Effector CD8-positive, alpha-beta T cell (primary cell): ENCODE data around the gene ANG.

Source experiments
- DNase-seq: peaks from one replicate; lab custom pipeline; 2025; lab: John Stamatoyannopoulos, UW

ANG gene

GRCh38 chr14:20675669-20676068 lies 12.9 kb upstream of the ANG start:
- no peak for DNase-seq

GRCh38 chr14:20676072-20676471 lies 12.5 kb upstream of the ANG start:
- no peak for DNase-seq

DNA sequence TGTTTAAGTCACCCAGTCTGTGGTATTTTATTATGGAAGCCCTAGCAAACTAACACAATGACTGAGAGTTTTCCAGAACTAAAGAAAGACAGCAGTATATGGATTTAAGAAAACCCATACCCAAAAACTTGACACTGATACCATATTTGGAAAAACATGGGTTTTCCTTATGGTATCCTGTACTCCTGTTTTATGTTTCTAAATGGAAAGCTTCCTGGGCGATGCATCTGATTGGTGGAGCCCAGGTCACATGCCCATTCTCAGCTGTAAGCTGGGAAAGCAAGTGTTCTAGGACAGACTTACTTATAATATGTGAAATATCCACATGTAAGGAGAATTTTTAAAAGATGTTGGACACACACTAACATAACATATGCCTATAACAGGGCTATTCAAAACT lies 8.7 kb upstream of the ANG start:
- DNase-seq: peak; percentile 17

GRCh38 chr14:20680363-20680762 lies 8.2 kb upstream of the ANG start:
- DNase-seq: no peak

DNA sequence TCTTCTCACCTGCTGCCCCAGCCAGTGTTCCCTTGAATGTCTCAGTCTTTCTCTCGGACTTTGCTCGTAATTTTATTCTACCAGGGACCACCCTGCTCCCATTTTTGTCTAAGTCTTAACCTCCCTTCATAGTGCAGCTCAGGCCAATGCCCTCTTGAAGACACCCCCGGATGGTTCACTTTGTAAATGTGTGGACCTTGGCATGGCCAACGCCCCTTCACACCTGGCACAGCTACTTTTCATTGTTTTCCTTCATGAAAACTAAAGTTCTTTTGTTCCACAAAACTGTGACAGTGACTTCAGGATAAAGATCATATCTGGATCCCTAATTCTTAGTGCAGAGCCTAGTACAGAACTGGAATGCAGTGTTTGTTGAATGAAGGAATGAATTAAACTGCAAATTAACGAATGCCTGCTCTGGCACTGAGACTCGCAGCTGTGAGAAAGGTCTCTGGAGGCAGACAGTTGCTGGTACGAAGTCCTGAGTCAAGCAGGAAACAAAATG lies 7.7 kb upstream of the ANG start:
- no peak for DNase-seq

DNA sequence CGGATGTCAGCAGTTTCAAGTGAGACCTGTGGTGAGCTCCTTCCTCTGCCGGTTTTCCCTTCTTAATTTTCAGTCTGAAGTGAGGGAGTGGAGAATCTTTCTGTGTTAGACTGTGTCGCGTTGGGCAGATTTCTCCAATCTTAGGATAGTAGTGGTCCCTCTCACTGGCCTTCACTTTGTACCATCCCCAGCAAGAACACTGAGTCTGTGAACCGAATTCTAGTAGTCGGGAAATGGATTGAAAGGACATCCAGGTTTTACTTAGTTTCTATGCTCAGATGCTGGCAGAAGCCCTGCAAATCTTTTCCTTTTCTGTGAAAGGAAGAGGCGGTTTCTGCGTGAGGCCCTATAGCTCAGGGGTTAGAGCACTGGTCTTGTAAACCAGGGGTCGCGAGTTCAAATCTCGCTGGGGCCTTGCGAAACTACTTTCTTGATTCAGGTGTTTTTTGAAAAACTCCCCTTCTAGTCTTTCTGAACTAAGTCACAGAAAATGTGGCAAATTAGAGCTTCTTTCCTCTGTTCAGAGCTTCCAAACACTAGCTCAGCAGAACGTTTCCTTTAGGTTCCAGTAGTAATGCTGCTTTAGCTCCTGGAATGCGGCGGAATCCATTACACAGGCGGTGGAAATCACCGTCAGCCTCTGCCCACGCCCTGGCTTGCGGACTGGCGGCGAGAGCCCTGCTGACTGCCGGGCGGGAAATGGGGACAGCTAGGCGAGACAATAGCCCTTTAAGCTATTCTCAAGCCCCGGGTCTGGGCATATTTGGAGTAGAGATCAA lies 7.0 kb upstream of the ANG start:
- peak; percentile 76 for DNase-seq

- no peak for DNase-seq
Observed at GRCh38 chr14:20682127-20682434, 6.5 kb upstream of the ANG start.

GRCh38 chr14:20682435-20683124 lies 6.0 kb upstream of the ANG start:
- peak; percentile 68 for DNase-seq

DNA sequence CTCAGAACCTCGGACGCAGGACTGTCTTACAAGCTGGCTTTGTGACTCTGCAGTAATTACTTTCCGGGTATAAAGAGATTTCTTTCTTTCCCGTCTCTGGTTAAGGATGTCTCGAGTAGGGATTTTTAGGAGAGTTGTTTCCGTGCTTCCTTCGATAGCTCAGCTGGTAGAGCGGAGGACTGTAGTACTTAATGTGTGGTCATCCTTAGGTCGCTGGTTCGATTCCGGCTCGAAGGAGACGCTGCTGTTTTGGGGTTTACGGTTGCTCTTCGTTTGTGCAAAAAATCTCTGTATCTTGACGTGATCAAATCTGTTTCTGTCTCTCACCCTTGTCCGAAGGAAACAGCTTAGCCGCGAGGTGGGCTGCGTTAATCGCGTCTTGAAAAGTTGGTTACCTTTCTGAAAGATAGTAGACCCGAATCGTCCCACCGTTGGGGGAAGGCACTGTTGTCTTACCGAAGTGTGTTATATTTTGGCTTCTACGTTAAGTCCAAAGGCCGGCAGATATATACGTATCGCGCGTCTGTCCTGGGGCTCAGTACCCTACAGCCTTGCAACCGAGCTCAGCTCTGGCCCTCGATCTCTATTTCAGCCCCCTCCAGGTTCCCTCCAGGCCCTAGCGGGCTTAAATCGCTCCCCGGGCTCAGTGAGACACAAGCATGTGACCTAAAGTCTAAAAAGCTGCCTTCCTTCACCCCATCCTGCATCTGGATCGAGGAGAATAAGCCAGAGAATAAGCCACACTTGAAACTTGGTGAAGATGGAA lies 5.3 kb upstream of the ANG start:
- peak; percentile 36 for DNase-seq

GRCh38 chr14:20683891-20684661 lies 4.5 kb upstream of the ANG start, which contains the start of gene RNASE4:
RNASE4 (plus strand) TSS chr14:20684560; CDS start chr14:20699372, 14,812 bp downstream.
- DNase-seq: peak; percentile 62

DNA sequence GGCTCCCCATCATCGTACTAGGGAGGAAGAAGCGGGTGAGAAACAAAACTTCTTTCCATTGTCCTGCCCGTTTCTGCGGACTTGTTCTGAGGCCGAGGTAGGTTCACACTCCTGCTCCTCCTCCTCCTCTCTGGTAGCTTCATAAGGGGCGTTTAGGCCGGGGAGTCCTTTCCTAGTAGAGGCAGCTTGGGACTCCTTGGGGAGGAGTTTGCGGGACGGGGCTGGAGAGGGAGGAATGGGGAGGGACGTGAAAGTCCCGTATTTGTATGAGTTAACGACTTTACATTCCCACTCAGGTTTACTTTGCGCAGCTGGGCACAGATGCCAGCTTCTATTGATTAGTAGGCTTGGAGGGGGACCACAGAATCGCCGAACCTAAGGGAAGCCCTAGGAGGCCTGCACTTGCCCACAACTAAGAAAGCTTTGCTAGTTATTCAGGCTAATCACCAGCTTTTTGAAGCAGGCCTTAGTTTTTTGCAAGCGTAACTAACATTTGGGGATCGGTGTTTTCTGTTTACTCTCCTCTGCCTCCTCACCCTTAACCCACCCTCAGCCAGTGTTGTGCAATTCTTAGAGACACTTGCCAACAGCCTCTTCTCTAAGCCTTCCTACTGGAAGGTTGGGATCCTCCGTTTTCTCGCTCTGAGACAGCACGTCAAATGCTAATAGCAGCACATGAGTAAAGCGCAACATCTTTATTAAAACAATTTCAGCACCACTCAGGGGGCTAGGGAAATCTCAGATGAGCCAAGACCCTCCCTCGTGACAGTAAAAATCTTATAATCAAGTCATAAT lies 3.7 kb upstream of the ANG start:
- DNase-seq: no peak

DNA sequence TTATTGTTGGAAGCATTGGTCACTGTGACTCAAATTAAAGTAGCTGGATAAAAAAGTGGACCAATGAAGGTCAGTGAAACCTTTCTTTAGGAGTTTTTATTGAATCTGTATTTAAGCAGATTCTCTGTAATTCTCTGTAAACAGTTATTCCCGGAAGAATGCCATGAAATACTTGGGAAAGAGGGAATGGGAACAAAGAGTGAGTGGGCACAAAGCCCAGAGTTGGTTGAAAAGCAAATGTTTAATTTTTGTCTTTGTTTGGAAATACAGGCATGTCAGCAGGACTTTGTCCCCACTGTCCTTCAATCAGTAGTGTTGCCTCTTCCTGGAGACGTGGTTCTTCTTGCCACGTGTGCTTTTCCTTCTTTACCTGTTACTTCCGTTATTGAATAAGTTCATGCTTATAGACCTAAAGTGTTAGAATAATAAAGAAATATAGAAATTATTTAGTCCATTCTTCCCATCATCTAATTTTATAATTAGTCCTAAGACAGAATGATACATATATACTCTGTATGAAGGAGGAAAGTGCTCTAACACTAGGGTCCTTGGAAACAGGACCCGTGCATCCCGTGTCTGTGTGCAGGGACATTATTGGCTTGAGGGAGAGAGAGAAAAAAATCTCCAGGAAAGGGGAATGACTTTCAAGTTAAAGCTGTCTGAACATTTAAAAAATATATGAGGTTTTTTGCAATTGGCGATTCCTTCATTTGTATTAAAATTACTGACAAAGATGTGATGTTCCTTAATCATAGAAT lies 2.0 kb upstream of the ANG start:
- no peak for DNase-seq

DNA sequence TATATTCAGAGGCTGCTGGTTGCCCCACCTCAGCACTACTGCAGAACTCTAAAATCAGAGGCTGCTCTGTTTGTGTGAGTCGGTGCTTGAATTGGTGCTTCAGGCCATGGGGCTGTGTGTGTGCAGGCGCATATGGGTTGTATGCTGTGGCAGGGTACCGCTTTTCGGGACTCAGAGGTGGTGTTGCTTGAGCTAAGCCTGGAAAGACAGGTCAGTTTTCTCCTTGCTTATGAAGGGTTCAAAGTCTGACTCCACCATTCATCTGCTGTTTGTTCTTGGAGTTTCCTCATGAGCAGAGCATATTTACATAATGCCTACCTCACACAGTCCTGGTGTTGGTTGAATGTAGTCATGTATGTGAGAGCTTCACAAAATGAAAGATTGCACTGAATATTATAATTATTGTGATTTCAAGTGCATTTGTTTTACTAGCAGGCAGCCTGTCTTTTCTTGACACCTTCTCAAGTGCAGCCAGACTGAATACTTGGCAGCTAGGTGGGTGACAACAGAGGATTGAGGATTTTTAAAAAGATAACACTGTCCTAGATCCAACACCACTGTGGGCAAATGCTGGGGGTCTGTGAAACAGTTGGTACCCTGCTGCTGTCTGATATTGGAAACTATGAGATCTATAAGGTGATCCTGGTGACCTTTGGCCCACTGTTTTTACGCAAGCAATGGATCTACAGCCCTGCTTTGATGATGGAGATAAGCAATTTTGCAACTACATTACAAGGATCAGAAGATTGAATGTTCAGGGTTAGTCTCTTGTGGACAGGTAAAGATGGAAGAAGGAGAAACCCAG lies 1.0 kb upstream of the ANG start:
- DNase-seq: no peak

- DNase-seq: peak; percentile 6
Observed at GRCh38 chr14:20690848-20691640, 2.5 kb downstream of the ANG start.

- DNase-seq: no peak
Observed at GRCh38 chr14:20692116-20692751, 3.7 kb downstream of the ANG start.

DNA sequence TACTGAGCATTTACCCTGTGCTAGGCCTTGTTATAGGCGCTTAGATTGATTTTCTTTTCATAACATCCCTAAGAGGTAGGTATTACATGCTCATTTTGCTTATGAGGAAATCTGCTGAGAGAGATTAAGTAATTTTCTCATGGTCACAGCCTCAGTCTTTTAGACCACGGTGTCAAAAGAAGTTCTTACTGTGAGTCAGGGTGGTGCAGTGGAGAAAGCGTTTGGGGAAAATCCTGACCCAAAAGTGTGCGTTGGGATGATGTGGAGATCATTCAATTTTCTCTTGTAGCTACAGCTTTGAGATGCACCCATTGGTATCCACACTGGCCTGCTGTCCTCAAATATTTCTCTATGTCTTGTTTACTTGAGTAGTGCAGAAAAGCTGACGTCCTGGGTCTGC lies 8.2 kb downstream of the ANG start:
- no peak for DNase-seq

DNA sequence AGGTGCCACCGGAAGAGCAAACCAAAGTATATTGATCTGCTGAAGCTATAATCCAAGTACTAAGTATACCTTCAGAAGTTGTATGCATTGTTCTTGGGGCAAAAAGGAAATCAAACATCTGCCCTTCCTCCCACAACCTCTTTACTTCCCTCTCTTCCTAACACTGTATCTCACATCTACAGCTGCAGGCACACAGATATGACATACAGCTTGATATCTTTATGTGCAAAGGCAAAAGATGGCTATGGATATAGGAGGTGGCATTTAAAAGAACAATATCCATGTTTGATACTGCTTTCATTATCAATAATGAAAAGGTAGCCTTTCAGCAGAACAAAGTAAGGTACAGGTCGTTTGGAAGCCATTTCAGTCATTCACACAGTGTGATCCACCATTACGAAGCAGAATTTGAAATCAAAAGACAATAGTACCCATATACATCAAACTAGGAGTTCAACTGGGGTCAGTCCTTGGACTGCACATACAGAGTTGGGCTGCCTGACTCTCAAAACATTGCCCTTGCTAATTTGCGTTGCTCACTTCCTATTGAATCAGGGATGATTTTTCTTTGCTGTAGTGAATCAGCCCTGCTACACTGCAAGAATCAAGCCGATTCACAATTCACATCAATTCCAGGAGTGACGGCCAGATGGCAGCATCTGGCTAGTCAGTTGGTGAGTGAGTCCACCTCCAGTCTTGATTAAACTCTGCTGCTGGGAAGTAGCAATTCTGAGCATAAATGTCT lies 8.9 kb downstream of the ANG start:
- DNase-seq: peak; percentile 38

DNA sequence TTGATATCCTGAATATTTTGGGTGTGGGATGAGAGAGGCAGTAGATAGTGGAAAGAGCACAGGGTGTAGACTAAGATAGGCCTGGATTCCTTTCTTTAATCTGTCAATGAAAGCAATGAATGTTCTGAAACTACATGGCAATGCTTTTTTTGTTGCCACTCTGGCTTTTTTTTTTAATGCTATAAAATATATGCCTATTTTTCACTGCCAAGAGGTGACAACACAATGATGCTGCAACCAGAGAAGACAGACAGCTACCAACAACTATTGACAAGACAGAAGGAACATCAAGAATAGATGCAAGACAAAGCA lies 9.4 kb downstream of the ANG start:
- DNase-seq: no peak
